Chondrocyte (in vitro differentiated cells): Measurements from ENCODE around the gene C6orf47. TPM values are rescaled to one million over a fixed set of nuclear protein-coding genes. Genes with fewer than 3 reads are reported as not detected.

ENCODE experiments used
- DNase-seq: peaks from one replicate; pipeline ENCODE4 v3.0.0; 2021; ENCODE audit warnings: mixed read lengths, low spot score
- H3K27ac Mint-ChIP-seq: one replicate; pipeline ENCODE4 v1.8.0; 2021; ENCODE audit warnings: mild to moderate bottlenecking, moderate library complexity, mixed read lengths; ENCODE audit not compliant: unreplicated experiment
- H3K27me3 Mint-ChIP-seq: 2 replicates; pipeline ENCODE4 v1.8.0; 2021; ENCODE audit warnings: low read depth, mixed read lengths
- H3K36me3 Mint-ChIP-seq: 2 replicates; pipeline ENCODE4 v1.8.0; 2021; ENCODE audit warnings: low read depth, mixed read lengths
- H3K4me1 Mint-ChIP-seq: 2 replicates; pipeline ENCODE4 v1.8.0; 2021; ENCODE audit warnings: low read depth, mild to moderate bottlenecking, mixed read lengths
- H3K4me3 Mint-ChIP-seq: one replicate; pipeline ENCODE4 v1.8.0; 2021; ENCODE audit warnings: mild to moderate bottlenecking, moderate library complexity, mixed read lengths; ENCODE audit not compliant: unreplicated experiment
- H3K9me3 Mint-ChIP-seq: 2 replicates; pipeline ENCODE4 v1.8.0; 2021; ENCODE audit warnings: low read depth, mixed read lengths
- CTCF ChIP-seq: fragments of 200-600 bp; sonication (generic); IDR thresholded peaks from 2 replicates; pipeline ENCODE4 v1.5.0; 2021; ENCODE audit warnings: antibody characterized with exemption, mild to moderate bottlenecking, moderate library complexity
- total RNA-seq: library from RNA; stranded (reverse); gene quantifications from 3 replicates; pipeline ENCODE4 v1.2.1, GENCODE V29; 2021

Gene C6orf47
- total RNA-seq, 1 donor from 2014 or later: 19.1 TPM

- H3K9me3 Mint-ChIP-seq: no peaks in the 10 kb centered on the region
- no peaks in the 10 kb centered on the region for H3K4me1 Mint-ChIP-seq
- no peak overlapping the region for H3K27ac Mint-ChIP-seq
- DNase-seq: no peak
- peaks cover 28% of the 10 kb centered on the region for H3K36me3 Mint-ChIP-seq
- H3K4me3 Mint-ChIP-seq: no peak overlapping the region
- H3K27me3 Mint-ChIP-seq: no peaks in the 10 kb centered on the region
- TF ChIP-seq CTCF: no peak
Observed at GRCh38 chr6:31691078-31691463, 30.5 kb upstream of the C6orf47 start.

GRCh38 chr6:31690231-31691077 lies 29.9 kb upstream of the C6orf47 start:
- Mint-ChIP-seq H3K27me3 (no peaks in the 10 kb centered on the region), H3K36me3 (peaks cover 31% of the 10 kb centered on the region), H3K9me3 (no peaks in the 10 kb centered on the region), H3K4me3 (no peak overlapping the region), H3K27ac (no peak overlapping the region), H3K4me1 (no peaks in the 10 kb centered on the region)
- TF ChIP-seq CTCF: no peak
- no peak for DNase-seq

GRCh38 chr6:31689249-31690110 lies 28.9 kb upstream of the C6orf47 start:
- Mint-ChIP-seq H3K36me3 (peaks cover 29% of the 10 kb centered on the region), H3K4me3 (no peak overlapping the region), H3K27me3 (no peaks in the 10 kb centered on the region), H3K27ac (no peak overlapping the region), H3K9me3 (no peaks in the 10 kb centered on the region), H3K4me1 (no peaks in the 10 kb centered on the region)
- DNase-seq: no peak
- peak; percentile 67 for TF ChIP-seq CTCF

GRCh38 chr6:31687860-31688693 lies 27.5 kb upstream of the C6orf47 start:
- no peak overlapping the region for H3K27ac Mint-ChIP-seq

More at GRCh38 chr6:31687860-31688693, 27.5 kb upstream of the C6orf47 start:
- Mint-ChIP-seq H3K4me3 (no peak overlapping the region), H3K36me3 (peaks cover 26% of the 10 kb centered on the region), H3K9me3 (no peaks in the 10 kb centered on the region), H3K27me3 (no peaks in the 10 kb centered on the region), H3K4me1 (no peaks in the 10 kb centered on the region)
- TF ChIP-seq CTCF: no peak
- DNase-seq: no peak
